Measurements from ENCODE around the gene ZNF385B.

Gene ZNF385B

GRCh38 chr2:179595284-179595683, 266.1 kb downstream of the ZNF385B start:
- H3K27ac ChIP-seq (ENCODE audit: low read depth, low read length), result no peak overlapping the region
- no peak overlapping the region for H3K9ac ChIP-seq (ENCODE audit: low read length)
- H3K36me3 ChIP-seq (ENCODE audit: control insufficient read depth, insufficient read depth, low read length), result no peaks in the 10 kb centered on the region
- H3K4me1 ChIP-seq (ENCODE audit: control insufficient read depth, insufficient read depth, low read length), result no peaks in the 10 kb centered on the region
- H3K27me3 ChIP-seq (ENCODE audit: control insufficient read depth, insufficient read depth, low read length), result no peaks in the 10 kb centered on the region
- H3K4me3 ChIP-seq (ENCODE audit: low read length), result no peak overlapping the region

GRCh38 chr2:179594268-179595112, 266.9 kb downstream of the ZNF385B start:
- H3K4me3 ChIP-seq (ENCODE audit: low read length), result no peak overlapping the region
- no peak overlapping the region for H3K9ac ChIP-seq (ENCODE audit: low read length)
- H3K27ac ChIP-seq (ENCODE audit: low read depth, low read length), result no peak overlapping the region
- H3K36me3 ChIP-seq (ENCODE audit: control insufficient read depth, insufficient read depth, low read length), result no peaks in the 10 kb centered on the region
- H3K27me3 ChIP-seq (ENCODE audit: control insufficient read depth, insufficient read depth, low read length), result no peaks in the 10 kb centered on the region
- no peaks in the 10 kb centered on the region for H3K4me1 ChIP-seq (ENCODE audit: control insufficient read depth, insufficient read depth, low read length)

- Histone ChIP-seq H3K27me3 (ENCODE audit: control insufficient read depth, insufficient read depth, low read length) (no peaks in the 10 kb centered on the region), H3K9ac (ENCODE audit: low read length) (no peak overlapping the region), H3K36me3 (ENCODE audit: control insufficient read depth, insufficient read depth, low read length) (no peaks in the 10 kb centered on the region), H3K4me1 (ENCODE audit: control insufficient read depth, insufficient read depth, low read length) (no peaks in the 10 kb centered on the region), H3K27ac (ENCODE audit: low read depth, low read length) (no peak overlapping the region), H3K4me3 (ENCODE audit: low read length) (no peak overlapping the region)
Observed at GRCh38 chr2:179593323-179593722, 268.1 kb downstream of the ZNF385B start.

GRCh38 chr2:179592167-179592936, 269.1 kb downstream of the ZNF385B start:
- no peak overlapping the region for H3K27ac ChIP-seq (ENCODE audit: low read depth, low read length)
- no peaks in the 10 kb centered on the region for H3K27me3 ChIP-seq (ENCODE audit: control insufficient read depth, insufficient read depth, low read length)
- no peak overlapping the region for H3K9ac ChIP-seq (ENCODE audit: low read length)
- no peaks in the 10 kb centered on the region for H3K36me3 ChIP-seq (ENCODE audit: control insufficient read depth, insufficient read depth, low read length)
- no peaks in the 10 kb centered on the region for H3K4me1 ChIP-seq (ENCODE audit: control insufficient read depth, insufficient read depth, low read length)
- H3K4me3 ChIP-seq (ENCODE audit: low read length), result no peak overlapping the region

- Histone ChIP-seq H3K27me3 (ENCODE audit: control insufficient read depth, insufficient read depth, low read length) (no peaks in the 10 kb centered on the region), H3K27ac (ENCODE audit: low read depth, low read length) (no peak overlapping the region), H3K4me3 (ENCODE audit: low read length) (no peak overlapping the region), H3K4me1 (ENCODE audit: control insufficient read depth, insufficient read depth, low read length) (no peaks in the 10 kb centered on the region), H3K36me3 (ENCODE audit: control insufficient read depth, insufficient read depth, low read length) (no peaks in the 10 kb centered on the region), H3K9ac (ENCODE audit: low read length) (no peak overlapping the region)
Observed at GRCh38 chr2:179591690-179592089, 269.7 kb downstream of the ZNF385B start.

- no peak overlapping the region for H3K9ac ChIP-seq (ENCODE audit: low read length)
- no peaks in the 10 kb centered on the region for H3K4me1 ChIP-seq (ENCODE audit: control insufficient read depth, insufficient read depth, low read length)
- H3K36me3 ChIP-seq (ENCODE audit: control insufficient read depth, insufficient read depth, low read length), result no peaks in the 10 kb centered on the region
- H3K27ac ChIP-seq (ENCODE audit: low read depth, low read length), result no peak overlapping the region
- H3K4me3 ChIP-seq (ENCODE audit: low read length), result no peak overlapping the region
- H3K27me3 ChIP-seq (ENCODE audit: control insufficient read depth, insufficient read depth, low read length), result no peaks in the 10 kb centered on the region
Observed at GRCh38 chr2:179588486-179589145, 272.8 kb downstream of the ZNF385B start.

GRCh38 chr2:179584760-179585159, 276.7 kb downstream of the ZNF385B start:
- Histone ChIP-seq H3K27me3 (ENCODE audit: control insufficient read depth, insufficient read depth, low read length) (no peaks in the 10 kb centered on the region), H3K4me3 (ENCODE audit: low read length) (no peak overlapping the region), H3K36me3 (ENCODE audit: control insufficient read depth, insufficient read depth, low read length) (no peaks in the 10 kb centered on the region), H3K27ac (ENCODE audit: low read depth, low read length) (no peak overlapping the region), H3K9ac (ENCODE audit: low read length) (no peak overlapping the region), H3K4me1 (ENCODE audit: control insufficient read depth, insufficient read depth, low read length) (no peaks in the 10 kb centered on the region)

GRCh38 chr2:179581605-179582004, 279.8 kb downstream of the ZNF385B start:
- Histone ChIP-seq H3K9ac (ENCODE audit: low read length) (no peak overlapping the region), H3K4me3 (ENCODE audit: low read length) (no peak overlapping the region), H3K27ac (ENCODE audit: low read depth, low read length) (no peak overlapping the region), H3K27me3 (ENCODE audit: control insufficient read depth, insufficient read depth, low read length) (no peaks in the 10 kb centered on the region), H3K4me1 (ENCODE audit: control insufficient read depth, insufficient read depth, low read length) (no peaks in the 10 kb centered on the region), H3K36me3 (ENCODE audit: control insufficient read depth, insufficient read depth, low read length) (no peaks in the 10 kb centered on the region)

GRCh38 chr2:179580378-179581146, 280.9 kb downstream of the ZNF385B start:
- H3K27me3 ChIP-seq (ENCODE audit: control insufficient read depth, insufficient read depth, low read length), result no peaks in the 10 kb centered on the region
- H3K9ac ChIP-seq (ENCODE audit: low read length), result no peak overlapping the region
- no peaks in the 10 kb centered on the region for H3K36me3 ChIP-seq (ENCODE audit: control insufficient read depth, insufficient read depth, low read length)
- no peak overlapping the region for H3K27ac ChIP-seq (ENCODE audit: low read depth, low read length)
- H3K4me1 ChIP-seq (ENCODE audit: control insufficient read depth, insufficient read depth, low read length), result no peaks in the 10 kb centered on the region
- H3K4me3 ChIP-seq (ENCODE audit: low read length), result no peak overlapping the region

GRCh38 chr2:179579800-179580199, 281.6 kb downstream of the ZNF385B start:
- Histone ChIP-seq H3K27me3 (ENCODE audit: control insufficient read depth, insufficient read depth, low read length) (no peaks in the 10 kb centered on the region), H3K27ac (ENCODE audit: low read depth, low read length) (no peak overlapping the region), H3K36me3 (ENCODE audit: control insufficient read depth, insufficient read depth, low read length) (no peaks in the 10 kb centered on the region), H3K4me1 (ENCODE audit: control insufficient read depth, insufficient read depth, low read length) (no peaks in the 10 kb centered on the region), H3K4me3 (ENCODE audit: low read length) (no peak overlapping the region), H3K9ac (ENCODE audit: low read length) (no peak overlapping the region)

GRCh38 chr2:179578171-179578916, 283.1 kb downstream of the ZNF385B start:
- Histone ChIP-seq H3K27me3 (ENCODE audit: control insufficient read depth, insufficient read depth, low read length) (no peaks in the 10 kb centered on the region), H3K4me1 (ENCODE audit: control insufficient read depth, insufficient read depth, low read length) (no peaks in the 10 kb centered on the region), H3K4me3 (ENCODE audit: low read length) (no peak overlapping the region), H3K9ac (ENCODE audit: low read length) (no peak overlapping the region), H3K36me3 (ENCODE audit: control insufficient read depth, insufficient read depth, low read length) (no peaks in the 10 kb centered on the region), H3K27ac (ENCODE audit: low read depth, low read length) (no peak overlapping the region)
